ENCODE results near the gene CARHSP1. TPM values are rescaled to one million over a fixed set of nuclear protein-coding genes. Genes with fewer than 3 reads are reported as not detected.

Gene CARHSP1
- total and polyA plus RNA-seq, 2 of the 4 experiments (the other 2 are of a cell fraction), result 121 to 138 TPM

- peaks cover 79% of the 10 kb centered on the region for H3K36me3 ChIP-seq (ENCODE audit: control insufficient read depth, insufficient read depth, low read length)
- H3K4me3 ChIP-seq (ENCODE audit: insufficient read depth, low read depth, low read length), result no peak overlapping the region
These were observed 14.4 kb downstream of the CARHSP1 start for GRCh38 chr16:8854298-8854948.

More at GRCh38 chr16:8854298-8854948, 14.4 kb downstream of the CARHSP1 start:
- Histone ChIP-seq H2AK5ac (ENCODE audit: low read depth, low read length) (no peak overlapping the region), H3K9me1 (ENCODE audit: insufficient read depth, low read length) (peaks cover 13% of the 10 kb centered on the region), H3K23ac (ENCODE audit: low read depth, low read length) (no peak overlapping the region), H3K14ac (replicated peaks; ENCODE audit: low read depth, low read length) (no peak overlapping the region), H3K56ac (ENCODE audit: extremely low read depth, insufficient read depth, low read length) (no peak overlapping the region), H2BK120ac (ENCODE audit: low read depth, low read length) (no peak overlapping the region), H3K4ac (ENCODE audit: low read depth, low read length) (no peak overlapping the region), H3K27ac (ENCODE audit: insufficient read depth, low read length) (no peak overlapping the region), H3K18ac (ENCODE audit: low read depth, low read length) (no peak overlapping the region), H3K79me1 (ENCODE audit: low read depth in 1 of 2, low read length in 2 of 2) (peaks cover 30 to 78% of the 10 kb centered on the region in 2 experiments; a peak in 3 of 4 replicates), H2AK9ac (replicated peaks; ENCODE audit: low read depth, low read length, poor library complexity) (no peak overlapping the region), H4K91ac (ENCODE audit: insufficient read depth, low read depth, low read length) (no peak overlapping the region), H2BK20ac (ENCODE audit: low read depth, low read length) (no peak overlapping the region), H3K4me1 (ENCODE audit: control insufficient read depth, insufficient read depth, low read length) (peaks cover 14% of the 10 kb centered on the region), H2AFZ (replicated peaks; ENCODE audit: low read length, poor library complexity) (no peak overlapping the region), H4K8ac (ENCODE audit: low read depth in 2 of 2, low read length in 2 of 2) (no peak overlapping the region), H3K9ac (ENCODE audit: low read depth, low read length) (no peak overlapping the region), H3K27me3 (ENCODE audit: control insufficient read depth, insufficient read depth, low read length) (no peaks in the 10 kb centered on the region), H2BK15ac (ENCODE audit: low read depth, low read length) (no peak overlapping the region), H3K9me3 (ENCODE audit: control insufficient read depth, insufficient read depth, low read length) (no peaks in the 10 kb centered on the region), H2BK5ac (ENCODE audit: low read depth, low read length, poor library complexity, severe bottlenecking) (no peak overlapping the region), H3K4me2 (ENCODE audit: low read depth, low read length) (no peak overlapping the region), H4K5ac (ENCODE audit: low read depth, low read length) (no peak overlapping the region), H4K20me1 (ENCODE audit: insufficient read depth, low read length) (peaks cover 60% of the 10 kb centered on the region)
- no TSS peak for BruUV-seq (replicated peaks)
- WGBS, 2 experiments (ENCODE audit: extremely low coverage in 2 of 2, insufficient read length in 1 of 2), result 100% methylated on average over 1 of the region's 9 CpGs; no CpG with 5 or more reads in 1 of the 2 experiments
- ChIA-PET POLR2A (ENCODE audit: unreplicated experiment) (no interaction called here), CTCF (interaction anchor here (0.8 kb wide), 1 partner anchor 48 kb away, joined by 3 read pairs; no protein-coding TSS in a partner anchor)
- dilution Hi-C loops (cut with HindIII; ENCODE audit: low sequenced_read_pairs, unreplicated experiment), result no loop called here
- in situ Hi-C loops (cut with MboI; ENCODE audit: low sequenced_read_pairs), result no loop called here
- TF ChIP-seq POLR2A (IDR thresholded peaks at IDR 0.05; ENCODE audit: low read depth, low read length) (no peak), MXI1 (IDR thresholded peaks at IDR 0.05; ENCODE audit: borderline replicate concordance, low read depth, low read length) (no peak), USF2 (IDR thresholded peaks at IDR 0.05; ENCODE audit: low read depth, low read length) (no peak), MAZ (IDR thresholded peaks at IDR 0.05; ENCODE audit: borderline replicate concordance, low read depth, low read length) (no peak), FOS (IDR thresholded peaks at IDR 0.05; ENCODE audit: low read depth, low read length) (no peak), RCOR1 (IDR thresholded peaks at IDR 0.05; ENCODE audit: insufficient replicate concordance, low read length) (no peak), MAFK (IDR thresholded peaks at IDR 0.05; ENCODE audit: low read depth, low read length) (no peak), RAD21 (IDR thresholded peaks at IDR 0.05; ENCODE audit: low read length) (no peak), BHLHE40 (IDR thresholded peaks at IDR 0.05; ENCODE audit: low read depth, low read length) (no peak), CHD1 (IDR thresholded peaks at IDR 0.05; ENCODE audit: low read depth, low read length) (no peak), RFX5 (IDR thresholded peaks at IDR 0.05; ENCODE audit: low read depth, low read length) (no peak), NFE2L2 (IDR thresholded peaks at IDR 0.05; ENCODE audit: low read depth, low read length) (no peak), SMC3 (IDR thresholded peaks at IDR 0.05; ENCODE audit: low read depth, low read length) (no peak), CEBPB (IDR thresholded peaks at IDR 0.05; ENCODE audit: low read depth, low read length) (no peak), ELK1 (IDR thresholded peaks at IDR 0.05; ENCODE audit: borderline replicate concordance, low read depth, low read length) (no peak), CTCF (conservative IDR thresholded peaks at IDR 0.05; ENCODE audit: low read depth, low read length) (no peak)
- no peak for ATAC-seq (ENCODE audit: low read depth)
- intact Hi-C loops (cut with micrococcal nuclease), result no loop called here
- no peak for DNase-seq
